HepG2 (cell line): ENCODE data around the gene GPR39. TPM values are rescaled to one million over a fixed set of nuclear protein-coding genes. Genes with fewer than 3 reads are reported as not detected.

Experiments
- BCLAF1 ChIP-seq: fragments of 450-650 bp; IDR thresholded peaks from 2 replicates; pipeline ENCODE4 v1.6.1; 2017; ENCODE audit warnings: mild to moderate bottlenecking
- FOXC1 ChIP-seq: sonication (generic); formaldehyde crosslinking; IDR thresholded peaks from 2 replicates; pipeline ENCODE4 v1.8.0; 2022; ENCODE audit warnings: mild to moderate bottlenecking, missing genetic modification reagents, borderline replicate concordance
- GFI1 ChIP-seq: sonication (generic); formaldehyde crosslinking; IDR thresholded peaks from 2 replicates; pipeline ENCODE4 v1.5.0; 2020; ENCODE audit warnings: missing genetic modification reagents, mild to moderate bottlenecking, borderline replicate concordance
- HHEX ChIP-seq: IDR thresholded peaks from 2 replicates; pipeline ENCODE4 v1.6.1; 2016; ENCODE audit warnings: control low read depth
- KDM1A ChIP-seq: IDR thresholded peaks from 2 replicates; pipeline ENCODE4 v1.6.1; 2016; ENCODE audit warnings: missing compliant biosample characterization
- LCORL ChIP-seq, 2 experiments: fragments of 450-650 bp in 1 of 2; sonication (generic) in 1 of 2; formaldehyde crosslinking in 1 of 2; IDR thresholded peaks; 2 replicates each; pipeline versions ENCODE4 v1.5.0 to v1.6.1; 2017 to 2020; ENCODE audit warnings: antibody characterized with exemption in 1 of 2, missing genetic modification reagents in 1 of 2
- MAX ChIP-seq: IDR thresholded peaks from 2 replicates; pipeline ENCODE4 v1.6.1; 2012; ENCODE audit warnings: inconsistent platforms
- MTF1 ChIP-seq: sonication (generic); formaldehyde crosslinking; IDR thresholded peaks from 2 replicates; pipeline ENCODE4 v1.5.0; 2020; ENCODE audit warnings: missing genetic modification reagents
- RNF2 ChIP-seq: fragments of 450-650 bp; conservative IDR thresholded peaks from 2 replicates; pipeline ENCODE4 v1.6.1; 2016; ENCODE audit warnings: low read depth
- RXRA ChIP-seq: sonication (generic); formaldehyde crosslinking; IDR thresholded peaks from 2 replicates; pipeline ENCODE4 v1.5.1; 2020; ENCODE audit warnings: missing genetic modification reagents
- SALL2 ChIP-seq: sonication (generic); formaldehyde crosslinking; IDR thresholded peaks from 2 replicates; pipeline ENCODE4 v1.8.1; 2023; ENCODE audit warnings: mild to moderate bottlenecking, missing genetic modification reagents, inconsistent platforms
- SIX1 ChIP-seq: sonication (generic); formaldehyde crosslinking; IDR thresholded peaks from 2 replicates; pipeline ENCODE4 v1.4.0; 2020; ENCODE audit warnings: missing genetic modification reagents, borderline replicate concordance
- SMAD1 ChIP-seq: sonication (generic); formaldehyde crosslinking; IDR thresholded peaks from 2 replicates; pipeline ENCODE4 v1.4.0; 2020; ENCODE audit warnings: missing genetic modification reagents, low read depth, mild to moderate bottlenecking, borderline replicate concordance
- TOPORS ChIP-seq: sonication (generic); formaldehyde crosslinking; IDR thresholded peaks from 2 replicates; pipeline ENCODE4 v1.8.0; 2023; ENCODE audit warnings: mild to moderate bottlenecking, missing genetic modification reagents
- UBTF ChIP-seq: sonication (generic); formaldehyde crosslinking; IDR thresholded peaks from 2 replicates; pipeline ENCODE4 v1.4.0; 2020; ENCODE audit warnings: mild to moderate bottlenecking, missing genetic modification reagents
- ZBTB49 ChIP-seq: sonication (generic); formaldehyde crosslinking; IDR thresholded peaks from 2 replicates; pipeline ENCODE4 v1.4.0; 2020; ENCODE audit warnings: missing genetic modification reagents, borderline replicate concordance
- ZMYM2 ChIP-seq: sonication (generic); formaldehyde crosslinking; IDR thresholded peaks from 2 replicates; pipeline ENCODE4 v1.8.0; 2022; ENCODE audit warnings: mild to moderate bottlenecking, missing genetic modification reagents
- ZNF121 ChIP-seq: sonication (generic); formaldehyde crosslinking; IDR thresholded peaks from 2 replicates; pipeline ENCODE4 v1.5.0; 2020; ENCODE audit warnings: mild to moderate bottlenecking, missing genetic modification reagents
- ZNF160 ChIP-seq: sonication (generic); formaldehyde crosslinking; IDR thresholded peaks from 2 replicates; pipeline ENCODE4 v1.8.0; 2022; ENCODE audit warnings: mild to moderate bottlenecking, inconsistent platforms, missing genetic modification reagents
- ZNF274 ChIP-seq: sonication (generic); formaldehyde crosslinking; IDR thresholded peaks from 2 replicates; pipeline ENCODE4 v1.5.1; 2020; ENCODE audit warnings: mild to moderate bottlenecking, missing genetic modification reagents
- ZNF3 ChIP-seq: IDR thresholded peaks from 2 replicates; pipeline ENCODE4 v1.7.0; 2017; ENCODE audit warnings: inconsistent platforms
- ZNF329 ChIP-seq: sonication (generic); formaldehyde crosslinking; IDR thresholded peaks from 2 replicates; pipeline ENCODE4 v1.9.0; 2021; ENCODE audit warnings: low read depth, mild to moderate bottlenecking, missing genetic modification reagents
- ZNF720 ChIP-seq: sonication (generic); formaldehyde crosslinking; IDR thresholded peaks from 2 replicates; pipeline ENCODE4 v1.4.0; 2020; ENCODE audit warnings: missing genetic modification reagents
- ZNF777 ChIP-seq: sonication (generic); formaldehyde crosslinking; IDR thresholded peaks from 2 replicates; pipeline ENCODE4 v1.4.0; 2020; ENCODE audit warnings: missing genetic modification reagents
- polyA plus RNA-seq, 8 experiments: library from polyadenylated mRNA; depleted of rRNA in 3 of 8; stranded (reverse) in 7 of 8; unstranded in 1 of 8; fragments of >200 nt; fragmentation: Illumina TruSeq in 4 of 8; extraction: Trizol in 4 of 8; gene quantifications; 2 replicates each; pipeline versions ENCODE4 v1.2.1 to v1.2.3, GENCODE V29; 2011 to 2016; ENCODE audit warnings: low read depth in 4 of 8, missing spikeins in 1 of 8, mixed read lengths in 1 of 8; ENCODE audit not compliant: insufficient read depth in 1 of 8
- total RNA-seq, 5 experiments: library from RNA; depleted of rRNA; stranded (reverse); fragments of >200 nt; fragmentation: Illumina TruSeq; extraction: Trizol; gene quantifications; 2 replicates each; pipeline ENCODE4 v1.2.3, GENCODE V29; 2016; ENCODE audit warnings: low read depth in 1 of 5

GPR39 gene
- total and polyA plus RNA-seq, 2 of the 13 experiments (the other 11 are each of a cell fraction or from before 2014, with no cell fraction given): 0.16 to 0.62 TPM

GRCh38 chr2:132415915-132416722 is 486 bp upstream of the GPR39 start (continued):
- no peak for TF ChIP-seq ZBTB49 (CRISPR knock-in tag)
- TF ChIP-seq KDM1A (CRISPR knock-in tag): 0 out of 2 replicates have a peak, but pooled peaks have one; percentile 7
- no peak for TF ChIP-seq ZNF3
- no peak for TF ChIP-seq LCORL (IDR thresholded peaks at IDR 0.05)
- TF ChIP-seq LCORL (CRISPR knock-in tag; IDR thresholded peaks at IDR 0.05): peak; percentile 82; the same call in 1 of the 2 replicates
- peak; percentile 79 for TF ChIP-seq UBTF
- TF ChIP-seq MAX: no peak; the same call in none of the 2 replicates
- no peak for TF ChIP-seq MTF1 (CRISPR knock-in tag)
- peak; percentile 56 for TF ChIP-seq RXRA
- no peak for TF ChIP-seq ZNF329 (CRISPR knock-in tag)
- peak; percentile 92 for TF ChIP-seq ZNF777 (CRISPR knock-in tag)
- no peak for TF ChIP-seq ZNF160 (CRISPR knock-in tag)
- 0 out of 2 replicates have a peak, but pooled peaks have one; percentile 61 for TF ChIP-seq ZMYM2 (CRISPR knock-in tag)
- peak; percentile 52; the same call in 1 of the 2 replicates for TF ChIP-seq SIX1 (CRISPR knock-in tag)
- TF ChIP-seq HHEX: no peak
- TF ChIP-seq BCLAF1: no peak
- peak; percentile 96; the same call in 1 of the 2 replicates for TF ChIP-seq SMAD1
- TF ChIP-seq TOPORS: no peak
- TF ChIP-seq ZNF274: no peak
- peak; percentile 84 for TF ChIP-seq ZNF121
- TF ChIP-seq FOXC1 (CRISPR knock-in tag): no peak
- no peak for TF ChIP-seq ZNF720 (CRISPR knock-in tag)
- TF ChIP-seq GFI1 (CRISPR knock-in tag): peak; percentile 99
- TF ChIP-seq SALL2: no peak
- no peak for TF ChIP-seq RNF2
